Stimulated activated CD8-positive, alpha-beta memory T cell treated with anti-CD3 and anti-CD28 coated beads, Interleukin-7, amount 100 ng/mL, for 1 hour (primary cell): ENCODE measurements around the gene ELANE.

Experiments used
- DNase-seq, 2 donors: peaks; one replicate each; pipeline ENCODE4 v3.0.0-alpha.2; 2020; ENCODE audit warnings: low read depth in 2 of 2

ELANE gene

GRCh38 chr19:898663-899062 is 46.6 kb downstream of the ELANE start:
- DNase-seq, result no peak

GRCh38 chr19:899336-900042 is 47.4 kb downstream of the ELANE start:
- DNase-seq, result no peak

- DNase-seq, result no peak
Measured at GRCh38 chr19:900043-900301, 47.9 kb downstream of the ELANE start.

- DNase-seq, result no peak
Measured at GRCh38 chr19:900302-901111, 48.4 kb downstream of the ELANE start.

- no peak for DNase-seq
Measured at GRCh38 chr19:901216-902092, 49.4 kb downstream of the ELANE start.

DNA sequence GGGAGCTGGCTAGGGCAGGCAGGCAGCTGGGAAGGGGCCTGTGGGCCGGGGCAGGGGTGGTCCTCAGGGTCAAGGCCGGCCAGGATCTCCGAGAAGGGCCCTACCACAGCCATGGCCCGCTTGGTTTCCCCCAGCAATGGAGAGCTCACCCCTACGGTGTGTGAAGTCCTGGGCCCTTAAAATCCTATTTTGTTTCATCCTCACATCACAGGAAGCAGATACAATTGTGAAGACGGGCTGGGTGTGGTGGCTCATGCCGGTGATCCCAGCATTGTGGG is 49.9 kb downstream of the ELANE start:
- DNase-seq, result no peak

DNA sequence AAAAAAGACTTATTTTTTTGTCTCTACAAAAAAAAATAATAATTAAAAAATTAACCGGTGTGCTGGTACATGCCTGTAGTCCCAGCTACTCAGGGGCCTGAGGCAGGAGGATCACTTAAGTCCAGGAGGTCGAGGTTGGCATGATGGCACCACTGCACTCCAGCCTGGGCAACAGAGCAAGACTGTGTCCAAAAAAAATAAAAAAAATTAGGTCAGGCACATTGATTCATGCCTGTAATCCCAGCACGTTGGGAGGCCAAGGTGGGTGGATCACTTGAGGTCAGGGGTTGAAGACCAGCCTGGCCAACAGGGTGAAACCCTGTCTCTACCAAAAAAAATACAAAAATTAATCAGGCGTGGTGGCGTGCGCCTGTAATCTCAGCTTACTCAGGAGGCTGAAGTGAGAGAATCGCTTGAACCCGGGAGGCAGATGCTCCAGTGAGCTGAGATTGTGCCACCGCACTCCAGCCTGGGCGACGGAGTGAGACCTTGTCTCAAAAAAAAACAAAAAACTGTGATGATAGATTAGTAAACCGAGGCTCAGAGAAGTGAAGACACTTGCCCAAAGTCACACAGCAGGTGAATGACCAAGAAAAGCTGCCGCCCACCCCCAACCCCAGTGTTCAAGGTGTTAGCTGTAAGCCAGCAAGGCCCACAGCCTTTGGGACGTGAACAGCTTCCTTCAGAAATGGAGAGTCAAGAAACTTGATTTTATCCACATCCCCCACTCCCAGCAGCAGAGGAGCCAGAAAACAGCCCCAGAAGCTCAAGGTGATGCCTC is 50.5 kb downstream of the ELANE start:
- no peak for DNase-seq

DNA sequence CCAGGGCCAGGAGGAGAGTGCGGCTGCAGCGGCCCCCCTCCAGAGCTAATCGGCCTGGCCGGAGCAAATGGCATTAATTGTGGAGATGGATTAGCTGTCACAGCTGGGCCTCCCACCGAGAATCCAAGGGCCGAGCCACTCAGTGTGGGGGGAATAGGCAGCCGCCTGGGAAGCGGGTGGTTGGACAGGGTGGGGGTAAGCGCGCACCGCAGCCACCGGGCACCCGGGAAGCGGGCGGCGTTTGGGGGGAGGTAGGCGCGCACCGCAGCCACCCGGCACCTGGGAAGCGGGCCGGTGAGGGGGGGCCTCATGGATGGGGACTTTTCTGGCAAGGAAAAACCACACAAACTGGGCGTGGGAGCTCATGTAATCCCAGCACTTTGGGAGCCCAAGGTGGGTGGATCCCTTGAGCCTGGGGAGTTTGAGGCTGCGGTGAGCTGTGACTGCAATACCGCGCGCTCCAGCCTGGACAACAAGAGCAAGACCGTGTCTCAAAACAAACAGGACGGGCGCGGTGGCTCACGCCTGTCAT is 51.2 kb downstream of the ELANE start:
- no peak for DNase-seq

DNA sequence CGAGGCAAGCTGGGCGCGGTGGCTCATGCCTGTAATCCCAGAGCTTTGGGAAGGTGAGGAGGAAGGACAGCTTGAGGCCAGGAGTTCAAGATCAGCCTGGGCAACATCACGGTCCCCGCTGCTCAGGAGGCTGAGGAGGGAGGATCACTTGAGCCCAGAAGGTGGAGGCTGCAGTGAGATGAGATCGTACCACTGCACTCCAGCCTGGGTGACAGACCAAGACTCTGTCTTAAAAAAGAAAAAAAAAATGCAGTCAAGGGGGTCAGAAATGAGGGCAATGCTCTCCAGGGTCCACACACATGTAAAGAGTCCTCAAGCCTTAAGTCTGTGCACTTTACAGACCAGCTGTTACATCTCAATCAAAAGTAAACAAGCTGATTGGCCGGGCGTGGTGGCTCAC is 52.4 kb downstream of the ELANE start:
- no peak for DNase-seq
